Caco-2 (cell line): ENCODE measurements around the gene IL1RAPL1. TPM values are rescaled to one million over a fixed set of nuclear protein-coding genes. Genes with fewer than 3 reads are reported as not detected.

Experiments
- BruUV-seq: library from RNA; stranded (reverse); fragments of 400-500 nt; replicated peaks from 2 replicates; lab custom pipeline; 2021; lab: Mats Ljungman, UMichigan
- CTCF ChIA-PET: fragments of 300-600 bp; sonication (Branson Sonifier 250); formaldehyde crosslinking; loops from one replicate; lab custom pipeline; 2022; ENCODE audit warnings: antibody characterized with exemption; lab: Charles Lee
- POLR2A ChIA-PET: fragments of 300-600 bp; sonication (Branson Sonifier 250); formaldehyde crosslinking; loops from one replicate; lab custom pipeline; 2022; ENCODE audit warnings: antibody characterized with exemption; lab: Charles Lee
- DNase-seq, 2 experiments: peaks; one replicate each; pipeline versions ENCODE4 v3.0.0 to v3.0.0-alpha.2; 2020 to 2022
- H3K27me3 ChIP-seq: replicated peaks from 2 replicates; pipeline ENCODE4 v1.6.0; 2011; ENCODE audit warnings: low read length; ENCODE audit not compliant: control insufficient read depth, insufficient read depth
- H3K36me3 ChIP-seq: 2 replicates; pipeline ENCODE4 v1.5.1; 2011; ENCODE audit warnings: low read length; ENCODE audit not compliant: control insufficient read depth, insufficient read depth
- H3K4me1 ChIP-seq: fragments of 250-450 bp; sonication (Bioruptor Pico); 2 replicates; pipeline ENCODE4 v1.5.1; 2020; ENCODE audit warnings: mild to moderate bottlenecking
- H3K4me3 ChIP-seq: 2 replicates; pipeline ENCODE4 v1.5.1; 2011; ENCODE audit warnings: low read depth, mild to moderate bottlenecking, control low read depth, low read length
- H3K9me3 ChIP-seq: fragments of 250-450 bp; sonication (Bioruptor Pico); 2 replicates; pipeline ENCODE4 v1.5.1; 2020; ENCODE audit warnings: mild to moderate bottlenecking, moderate library complexity
- H3K27ac Mint-ChIP-seq: one replicate; pipeline ENCODE4 v1.8.0; 2022; ENCODE audit warnings: mixed read lengths; ENCODE audit not compliant: unreplicated experiment
- H3K27me3 Mint-ChIP-seq: one replicate; pipeline ENCODE4 v1.8.0; 2022; ENCODE audit warnings: mixed read lengths; ENCODE audit not compliant: insufficient read depth, unreplicated experiment
- H3K36me3 Mint-ChIP-seq: one replicate; pipeline ENCODE4 v1.8.0; 2022; ENCODE audit warnings: mild to moderate bottlenecking, mixed read lengths; ENCODE audit not compliant: insufficient read depth, unreplicated experiment
- H3K4me1 Mint-ChIP-seq: one replicate; pipeline ENCODE4 v1.8.0; 2022; ENCODE audit warnings: low read depth, mixed read lengths; ENCODE audit not compliant: unreplicated experiment
- H3K4me3 Mint-ChIP-seq: one replicate; pipeline ENCODE4 v1.8.0; 2022; ENCODE audit warnings: mild to moderate bottlenecking, moderate library complexity, mixed read lengths; ENCODE audit not compliant: unreplicated experiment
- H3K9me3 Mint-ChIP-seq: one replicate; pipeline ENCODE4 v1.8.0; 2022; ENCODE audit warnings: mixed read lengths; ENCODE audit not compliant: unreplicated experiment
- CTCF ChIP-seq, 2 experiments: fragments of 200-600 bp in 1 of 2; IDR thresholded peaks; 1 replicate in 1 of 2; 2 replicates in 1 of 2; pipeline versions ENCODE4 v1.5.1 to v1.8.0; 2011 to 2022; ENCODE audit warnings: antibody characterized with exemption in 1 of 2, control low read depth in 1 of 2, inconsistent platforms in 1 of 2, low read depth in 1 of 2, low read length in 1 of 2, mild to moderate bottlenecking in 1 of 2, moderate library complexity in 1 of 2; ENCODE audit not compliant: insufficient read depth in 1 of 2, severe bottlenecking in 1 of 2, unreplicated experiment in 1 of 2
- intact Hi-C: fragments of 100-400 bp; cut with micrococcal nuclease; formaldehyde crosslinking; loops from one replicate; pipeline ENCODE4 v1.10.0; 2022; ENCODE audit not compliant: unreplicated experiment
- total RNA-seq: library from RNA; stranded (reverse); gene quantifications from 2 replicates; pipeline ENCODE4 v1.2.3, GENCODE V29; 2022

The IL1RAPL1 gene
- total RNA-seq, 1 experiment from 2014 or later: not detected

GRCh38 chrX:29788991-29789699, 1201.9 kb downstream of the IL1RAPL1 start:
- ChIA-PET CTCF (no interaction called here), POLR2A (no interaction called here)
- H3K36me3 Mint-ChIP-seq: no peaks in the 10 kb centered on the region

DNA sequence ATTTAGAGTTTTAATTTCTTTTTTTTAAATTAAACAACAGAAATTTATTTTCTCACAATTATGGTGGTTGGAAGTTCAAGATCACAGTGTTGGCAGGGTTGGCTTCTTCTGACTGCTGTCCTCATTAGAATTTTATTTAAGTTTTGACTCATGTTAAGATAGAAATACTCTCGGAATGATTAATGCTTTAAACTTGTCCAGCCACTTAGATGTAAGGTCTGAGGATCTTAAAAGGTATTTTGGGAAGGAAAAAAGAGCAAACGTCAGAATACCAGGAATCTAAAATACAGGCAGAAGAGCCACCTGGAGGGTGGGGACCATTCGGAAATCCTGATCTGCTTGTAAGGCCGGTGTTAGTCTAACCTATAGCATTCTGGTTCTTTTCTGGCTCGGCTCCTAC, 1205.1 kb downstream of the IL1RAPL1 start:
- no peaks in the 10 kb centered on the region for H3K36me3 Mint-ChIP-seq
- ChIA-PET CTCF (no interaction called here), POLR2A (no interaction called here)
- H3K27ac Mint-ChIP-seq: no peak overlapping the region
- no peak overlapping the region for H3K4me3 Mint-ChIP-seq
- no TSS peak for BruUV-seq
- Histone ChIP-seq H3K9me3 (no peaks in the 10 kb centered on the region), H3K4me1 (no peaks in the 10 kb centered on the region), H3K36me3 (no peaks in the 10 kb centered on the region), H3K27me3 (no peaks in the 10 kb centered on the region), H3K4me3 (no peak overlapping the region)
- no peaks in the 10 kb centered on the region for H3K9me3 Mint-ChIP-seq
- H3K27me3 Mint-ChIP-seq: peaks cover 3% of the 10 kb centered on the region
- intact Hi-C loops: no loop called here
- H3K4me1 Mint-ChIP-seq: no peaks in the 10 kb centered on the region
- no peak for TF ChIP-seq CTCF (IDR thresholded peaks at IDR 0.05; ENCODE audit: insufficient read depth in 1 of 2, low read depth in 1 of 2, low read length in 1 of 2, severe bottlenecking in 1 of 2, unreplicated experiment in 1 of 2)
- DNase-seq: no peak

More at GRCh38 chrX:29788991-29789699, 1201.9 kb downstream of the IL1RAPL1 start:
- H3K27me3 ChIP-seq: no peaks in the 10 kb centered on the region
- Mint-ChIP-seq H3K27me3 (peaks cover 3% of the 10 kb centered on the region), H3K4me1 (no peaks in the 10 kb centered on the region), H3K4me3 (no peak overlapping the region), H3K9me3 (no peaks in the 10 kb centered on the region), H3K27ac (no peak overlapping the region)
- no peaks in the 10 kb centered on the region for H3K36me3 ChIP-seq
- H3K4me1 ChIP-seq: no peaks in the 10 kb centered on the region
- no peak for DNase-seq
- intact Hi-C loops: no loop called here
- no TSS peak for BruUV-seq
- H3K4me3 ChIP-seq: no peak overlapping the region
- no peak for TF ChIP-seq CTCF (IDR thresholded peaks at IDR 0.05; ENCODE audit: insufficient read depth in 1 of 2, low read depth in 1 of 2, low read length in 1 of 2, severe bottlenecking in 1 of 2, unreplicated experiment in 1 of 2)
- H3K9me3 ChIP-seq: no peaks in the 10 kb centered on the region

- ChIA-PET CTCF (no interaction called here), POLR2A (no interaction called here)
- Histone ChIP-seq H3K4me3 (no peak overlapping the region), H3K27me3 (no peaks in the 10 kb centered on the region), H3K9me3 (no peaks in the 10 kb centered on the region), H3K4me1 (no peaks in the 10 kb centered on the region), H3K36me3 (no peaks in the 10 kb centered on the region)
- intact Hi-C loops: no loop called here
- BruUV-seq: no TSS peak
- Mint-ChIP-seq H3K4me1 (no peaks in the 10 kb centered on the region), H3K4me3 (no peak overlapping the region), H3K27ac (no peak overlapping the region), H3K9me3 (no peaks in the 10 kb centered on the region), H3K36me3 (no peaks in the 10 kb centered on the region), H3K27me3 (no peaks in the 10 kb centered on the region)
- TF ChIP-seq CTCF (IDR thresholded peaks at IDR 0.05; ENCODE audit: insufficient read depth in 1 of 2, low read depth in 1 of 2, low read length in 1 of 2, severe bottlenecking in 1 of 2, unreplicated experiment in 1 of 2): no peak
- DNase-seq: no peak
Measured at GRCh38 chrX:29797156-29797555, 1209.9 kb downstream of the IL1RAPL1 start.
